HUDEP-2 (cell line): Measurements from ENCODE around the gene NRP1.

Experiments
- DNase-seq, 76 experiments: peaks; one replicate each; lab custom pipeline; 2025; ENCODE audit not compliant: unreplicated experiment in 76 of 76; lab: John Stamatoyannopoulos, UW

The NRP1 gene

DNA sequence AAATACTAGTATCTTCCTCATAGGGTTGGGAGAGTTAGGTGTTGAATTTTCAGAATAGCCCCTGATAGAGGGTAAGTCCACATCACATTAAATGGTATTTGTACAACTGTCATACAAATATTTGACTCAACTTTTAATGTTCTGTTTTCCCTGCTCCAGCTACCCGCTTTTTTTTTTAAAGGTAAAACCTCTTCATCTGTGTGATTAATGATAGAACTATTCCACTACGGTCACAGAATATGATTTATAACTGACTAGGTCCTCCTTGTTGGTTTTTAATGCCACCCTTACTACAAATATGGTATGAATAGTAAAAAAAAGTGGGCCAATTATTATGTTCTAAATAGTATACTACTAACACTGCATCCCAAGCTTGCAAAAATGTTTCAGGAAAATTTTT is 15.6 kb upstream of the NRP1 start:
- DNase-seq: no peak

DNA sequence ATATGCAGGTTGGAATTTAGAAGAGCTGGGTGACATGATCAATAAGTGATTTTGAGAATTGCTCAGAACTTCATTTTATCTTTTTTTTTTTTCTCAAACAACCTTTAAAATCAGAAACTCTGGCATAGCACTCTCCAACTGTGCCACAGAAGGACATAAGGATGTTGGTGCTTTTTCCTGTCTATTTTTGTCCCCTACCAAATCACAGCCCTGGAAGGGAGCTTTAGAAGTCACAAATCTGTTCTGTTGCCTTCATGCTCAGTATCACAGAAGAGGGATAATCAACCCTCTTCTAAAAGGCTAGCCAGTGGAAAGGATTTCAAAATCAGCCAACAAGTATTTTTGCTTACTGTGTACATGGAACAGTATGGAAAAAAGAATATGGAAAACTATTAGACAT is 14.8 kb upstream of the NRP1 start:
- no peak for DNase-seq

DNA sequence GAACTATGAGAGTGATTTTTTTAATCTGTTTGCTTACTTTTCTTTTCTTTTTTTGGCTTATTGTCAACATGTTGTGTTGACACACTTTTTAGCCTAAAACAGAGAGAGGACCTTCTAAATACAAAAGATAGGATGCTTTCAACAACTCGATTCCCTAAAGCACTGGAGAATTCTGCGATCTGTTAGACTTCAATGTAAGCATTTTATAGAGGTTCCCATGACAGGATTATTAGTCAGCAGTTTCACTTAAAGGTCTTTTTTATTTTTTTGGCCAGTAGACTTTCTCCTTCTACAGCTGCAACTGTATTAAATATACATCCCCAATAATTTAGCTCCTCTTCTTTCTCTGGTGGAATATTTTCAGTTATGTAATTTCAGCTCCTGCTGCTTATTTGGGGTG is 12.7 kb upstream of the NRP1 start:
- DNase-seq: no peak

DNA sequence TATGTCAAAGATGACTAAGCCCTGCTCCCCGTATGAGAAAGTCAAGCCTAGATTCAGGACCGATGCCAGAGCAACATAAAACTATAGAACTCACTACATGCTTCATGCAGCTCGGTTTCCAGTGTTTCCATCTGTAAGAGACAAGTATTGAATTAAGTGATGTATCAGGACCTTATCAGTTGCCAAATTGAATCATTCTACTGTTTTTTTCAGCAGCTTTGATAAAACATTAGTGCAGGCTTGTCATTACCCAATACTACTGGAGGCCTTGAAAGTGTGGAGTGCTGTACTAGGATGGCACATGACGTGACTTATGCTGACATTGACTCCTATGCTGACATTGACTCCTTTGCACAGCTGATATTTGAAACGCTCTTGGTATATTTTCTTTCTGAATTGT is 10.8 kb upstream of the NRP1 start:
- no peak for DNase-seq

DNA sequence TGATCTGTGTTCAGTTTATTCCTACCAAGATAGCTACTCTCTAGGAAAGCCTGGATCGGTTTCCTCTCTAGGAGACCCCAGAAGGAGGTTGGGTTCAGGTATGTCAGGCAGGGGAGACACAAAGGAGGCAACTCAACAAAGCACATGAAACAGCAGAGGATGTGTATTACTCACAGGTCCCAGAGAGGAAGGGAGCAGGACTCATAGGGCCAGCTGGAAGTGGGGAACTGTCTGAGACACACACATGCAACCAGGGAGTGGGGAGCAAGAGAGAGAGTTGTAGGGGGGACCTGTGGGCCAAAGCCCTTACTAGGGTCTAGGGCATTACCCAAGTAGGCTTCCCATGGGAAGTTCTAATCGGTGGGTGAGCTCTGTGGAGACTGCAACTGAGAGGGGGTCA is 10.2 kb upstream of the NRP1 start:
- no peak for DNase-seq

DNA sequence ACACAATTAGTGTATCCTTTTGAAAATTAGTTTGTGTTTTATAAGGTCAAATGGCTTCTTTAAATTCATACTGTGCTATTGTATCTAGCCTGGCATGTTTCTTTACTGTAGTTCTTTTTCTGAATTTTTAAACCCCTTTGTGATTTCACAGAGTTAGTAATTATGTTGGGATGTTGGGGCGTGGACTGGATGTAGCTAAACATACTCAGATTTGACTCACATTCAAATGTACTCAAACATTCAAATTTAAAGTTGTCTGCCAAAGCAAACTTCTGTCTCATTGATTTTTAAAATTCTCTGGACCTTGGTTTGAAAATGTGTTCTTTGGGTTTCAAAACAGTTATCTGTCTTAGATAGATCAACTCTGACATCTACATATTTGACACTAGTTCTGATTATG is 7.2 kb upstream of the NRP1 start:
- no peak for DNase-seq

DNA sequence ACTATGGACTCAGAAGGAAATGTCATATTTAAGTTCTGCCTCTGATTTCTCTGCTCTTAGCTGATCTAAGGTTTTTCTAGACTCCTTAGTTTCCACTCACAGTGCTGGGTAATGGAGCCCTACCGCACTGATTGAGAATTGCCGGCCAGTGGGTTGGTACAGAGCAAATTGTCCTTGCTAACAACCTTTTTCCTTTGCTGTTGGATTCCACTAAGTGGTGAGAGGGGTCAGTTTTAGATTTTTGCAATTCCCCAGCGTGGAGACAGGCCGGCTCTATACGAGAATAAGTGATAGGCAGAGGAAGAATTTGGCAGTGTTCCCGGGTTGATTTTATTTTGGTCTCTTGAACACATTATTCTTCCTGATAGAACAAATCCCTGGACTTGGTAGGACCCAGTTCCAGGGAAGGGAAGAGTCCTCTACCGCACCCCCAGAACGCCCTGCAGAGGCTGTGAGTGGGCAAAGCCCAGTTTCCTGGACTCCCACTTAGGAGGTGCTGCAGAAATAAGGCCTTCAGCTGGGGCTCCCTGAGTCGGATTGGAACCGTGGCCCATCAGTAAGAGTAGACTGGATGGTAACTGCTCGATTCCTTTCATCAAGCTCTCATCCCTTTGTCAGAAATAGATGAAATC is 3.0 kb upstream of the NRP1 start:
- DNase-seq: no peak

DNA sequence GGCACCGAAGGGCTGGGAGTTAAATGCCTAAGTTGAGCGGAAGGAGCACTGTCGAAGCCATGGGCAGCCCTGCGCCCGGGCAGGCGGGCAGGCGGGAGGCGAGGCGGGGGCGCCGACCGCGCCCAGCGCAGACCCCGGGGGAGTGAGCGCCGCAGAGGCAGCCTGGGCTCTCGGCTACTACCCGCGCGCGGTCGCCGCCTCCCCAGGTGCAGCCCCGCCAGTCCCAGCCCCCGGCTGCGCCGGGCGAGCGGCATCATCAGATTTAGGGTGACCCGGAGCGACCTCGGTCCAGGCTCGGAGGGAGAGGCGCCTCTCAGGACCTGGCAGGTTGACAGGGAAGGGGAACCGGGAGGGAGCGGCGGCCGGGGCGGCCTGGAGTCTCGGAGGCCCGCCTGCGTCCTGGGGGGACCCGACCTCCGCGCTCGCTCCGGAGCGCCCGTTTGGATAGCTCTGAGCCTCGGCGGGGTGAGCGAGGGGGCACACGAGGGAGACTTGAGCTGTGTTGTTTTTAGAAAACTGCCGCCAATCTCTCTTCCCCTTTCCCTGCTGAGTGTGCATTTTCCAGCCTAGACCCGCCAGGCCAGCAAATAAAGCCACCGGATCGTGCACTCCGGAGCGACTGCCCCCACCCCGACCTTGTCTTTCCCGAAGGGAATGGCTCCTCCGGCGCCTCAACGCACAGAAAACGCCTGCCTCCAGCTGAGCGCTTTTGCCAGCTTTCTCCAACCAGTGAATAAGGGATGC is 2.3 kb upstream of the NRP1 start:
- no peak for DNase-seq

DNA sequence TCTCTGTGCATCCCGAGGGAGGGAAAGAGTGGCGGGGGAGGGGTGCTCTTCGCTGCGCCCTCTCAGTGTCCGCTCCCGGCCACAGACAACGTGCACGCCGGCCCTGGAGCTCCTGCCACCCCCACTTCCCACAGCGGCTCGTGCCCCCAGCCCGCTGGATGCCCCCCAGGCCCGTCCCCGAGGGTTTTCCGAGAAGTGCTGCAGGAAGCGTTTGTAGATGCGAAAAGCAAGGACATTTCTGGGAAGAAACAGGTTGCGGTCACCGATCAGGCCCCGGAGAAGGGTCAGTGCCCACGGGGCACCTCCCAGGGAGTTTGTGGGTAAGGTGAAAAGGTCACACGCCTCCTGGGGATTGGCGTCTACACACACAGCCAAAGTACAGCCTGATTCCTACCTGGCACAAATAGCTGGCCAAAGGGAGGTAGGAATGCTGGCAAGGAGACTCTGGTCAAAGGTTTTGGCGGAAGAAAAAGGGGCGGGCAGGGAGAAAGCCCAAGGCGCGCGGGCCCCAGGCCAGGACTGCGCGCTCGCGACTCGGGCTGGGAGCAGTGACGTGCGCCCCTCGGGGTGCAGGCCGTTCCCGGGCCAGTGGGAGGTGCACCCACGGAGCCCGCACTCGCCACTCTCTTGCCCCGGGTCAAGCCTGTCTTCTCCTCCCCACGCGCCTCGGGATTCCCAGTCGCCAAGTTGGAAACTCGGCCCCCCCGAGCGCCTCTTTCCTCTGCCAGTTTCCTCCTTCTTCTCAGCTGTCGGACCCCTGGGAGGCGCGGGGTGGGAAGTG is 1.5 kb upstream of the NRP1 start:
- no peak for DNase-seq

DNA sequence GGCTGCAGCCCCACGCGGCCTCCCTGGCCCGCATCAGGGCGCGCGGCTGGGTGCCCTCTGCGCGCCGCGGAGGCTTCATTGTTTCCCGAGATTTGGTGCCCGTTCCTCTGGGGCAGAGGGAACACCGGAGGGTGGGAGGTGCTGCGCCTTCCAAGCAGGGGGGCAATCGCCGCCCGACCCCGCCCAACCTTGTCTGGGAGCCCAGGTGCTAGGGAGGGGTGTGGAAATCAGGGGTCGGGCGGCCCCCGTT is 1.0 kb upstream of the NRP1 start:
- no peak for DNase-seq

DNA sequence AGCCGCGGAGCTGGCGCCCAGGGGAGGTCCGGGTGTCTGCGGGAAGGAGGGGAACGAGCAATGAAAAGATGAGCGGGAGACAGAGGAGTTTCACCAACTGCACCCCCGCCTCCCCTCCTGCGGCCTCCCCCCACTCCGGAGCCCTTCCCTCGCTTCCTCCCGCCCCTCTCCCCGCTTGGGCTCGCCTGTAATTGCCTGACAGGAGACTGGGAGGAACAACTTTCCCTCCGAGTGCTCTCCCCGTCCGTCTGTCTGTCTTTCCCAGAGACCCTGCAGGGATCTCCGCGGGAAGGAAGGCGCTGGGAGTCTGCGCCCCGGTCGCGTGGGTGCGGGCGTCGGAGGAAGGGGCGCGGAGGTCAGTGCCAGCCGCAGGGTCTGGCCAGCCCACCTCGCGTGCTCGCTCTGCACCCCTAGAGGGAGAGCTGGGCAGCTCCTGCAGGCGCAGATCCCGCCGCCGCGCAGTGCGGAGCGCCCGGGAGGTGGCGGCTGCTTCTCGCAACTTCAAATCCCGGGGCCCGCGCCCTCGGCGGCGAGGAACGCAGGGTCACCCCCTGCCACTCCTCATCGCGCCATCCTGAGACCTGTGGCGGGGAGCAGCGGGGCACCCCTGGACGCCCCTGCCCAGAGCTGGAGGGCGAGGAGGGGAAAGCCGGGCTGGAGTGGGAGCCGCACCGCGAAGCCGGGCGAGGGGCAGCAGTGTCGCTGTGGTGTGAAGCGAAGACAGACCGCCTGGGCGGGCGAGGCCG is 511 bp upstream of the NRP1 start:
- DNase-seq: no peak

DNA sequence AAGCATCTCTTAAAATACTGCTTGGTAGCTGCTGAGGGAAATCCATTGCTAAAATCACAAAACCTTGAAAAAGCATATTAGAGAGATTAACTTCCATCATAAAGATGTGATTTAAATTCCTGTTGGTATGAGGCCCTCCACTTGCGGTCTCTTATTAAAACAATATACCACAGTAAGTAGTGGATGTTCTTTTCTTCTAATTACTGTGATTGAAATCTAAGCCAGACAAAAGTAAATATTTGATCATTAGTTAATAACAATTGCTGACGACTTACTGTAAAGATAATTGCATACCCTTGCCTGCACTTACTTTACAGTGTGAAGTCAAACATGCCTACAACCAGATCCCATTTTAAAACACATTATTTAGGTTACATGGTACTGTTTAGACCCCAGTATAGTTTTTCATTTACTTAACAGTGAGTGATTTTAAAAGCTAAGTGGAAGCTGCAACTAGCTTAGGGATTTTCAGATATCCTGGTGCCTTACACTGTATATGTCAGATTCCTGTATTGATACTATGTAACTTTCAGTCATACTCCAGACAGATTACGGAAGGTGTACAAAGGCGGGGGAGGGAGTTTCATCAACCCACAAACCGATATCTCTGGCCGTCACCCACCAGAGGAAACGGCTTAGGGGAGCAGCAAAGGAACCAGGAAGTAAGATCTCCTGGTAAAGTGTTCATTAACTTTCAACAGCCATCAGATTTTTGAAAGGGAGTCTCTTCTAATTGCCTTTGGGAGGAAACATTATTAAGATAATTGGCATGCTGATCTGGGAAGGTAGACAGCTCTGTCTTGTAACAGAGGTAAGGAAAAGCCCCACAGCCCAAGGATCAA is 986 bp downstream of the NRP1 start:
- peak in 1 of 76 experiments; percentile 5 for DNase-seq

DNA sequence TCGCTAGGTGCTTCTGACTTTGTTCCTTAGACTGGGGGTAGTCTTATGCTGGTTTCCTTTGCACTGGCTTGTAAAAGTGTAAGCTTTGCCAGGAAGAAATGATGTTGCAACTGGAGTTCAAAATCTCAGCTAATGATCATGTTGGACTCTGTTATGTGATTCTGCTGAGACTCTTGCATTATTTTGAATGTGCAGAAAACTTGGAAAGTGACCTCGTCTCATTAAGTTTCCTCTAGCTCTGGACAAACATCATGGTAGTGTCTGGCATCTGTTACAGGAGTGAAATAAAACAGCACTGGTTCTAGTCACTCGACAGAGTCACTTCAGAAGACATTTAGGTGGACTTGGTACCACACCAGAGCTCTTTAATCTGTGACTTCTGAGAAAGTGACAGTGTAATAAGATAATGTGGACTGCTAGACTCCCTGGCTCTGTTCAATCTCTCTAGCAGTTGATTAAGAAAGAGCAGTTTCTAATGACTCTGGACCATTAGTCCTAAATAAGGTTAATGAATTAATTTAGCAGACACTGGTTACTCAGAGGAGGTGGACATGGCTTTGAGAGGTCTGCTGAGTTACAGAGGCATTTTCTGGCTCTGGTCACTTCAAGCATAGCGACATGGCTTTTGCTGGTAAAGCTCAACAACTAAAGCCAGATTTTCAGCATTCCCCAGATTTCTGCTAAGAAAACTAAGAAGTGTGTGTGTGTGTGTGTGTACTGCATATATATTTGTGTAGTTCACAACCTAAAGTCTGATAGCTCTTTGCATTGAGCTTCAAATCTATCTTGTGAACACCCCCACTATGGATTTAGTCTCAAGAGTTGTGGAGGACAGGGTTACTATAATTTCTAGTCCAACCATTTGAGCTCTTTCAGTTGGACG is 2.0 kb downstream of the NRP1 start:
- no peak for DNase-seq

DNA sequence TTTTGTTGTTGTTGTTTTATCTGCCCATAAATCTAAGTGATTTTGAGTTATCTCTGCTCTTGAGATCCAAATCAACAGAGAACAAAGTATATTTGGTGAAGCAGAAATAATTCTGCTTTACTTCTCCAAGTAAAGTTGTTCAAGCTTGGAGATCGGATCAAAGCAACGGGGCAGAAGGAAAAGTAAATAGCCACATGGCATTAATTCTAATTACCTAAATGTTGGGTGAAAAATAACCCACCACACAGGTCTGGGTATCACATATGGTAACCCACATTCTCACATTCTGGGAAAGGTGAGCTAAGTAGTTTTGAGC is 3.1 kb downstream of the NRP1 start:
- DNase-seq: no peak

DNA sequence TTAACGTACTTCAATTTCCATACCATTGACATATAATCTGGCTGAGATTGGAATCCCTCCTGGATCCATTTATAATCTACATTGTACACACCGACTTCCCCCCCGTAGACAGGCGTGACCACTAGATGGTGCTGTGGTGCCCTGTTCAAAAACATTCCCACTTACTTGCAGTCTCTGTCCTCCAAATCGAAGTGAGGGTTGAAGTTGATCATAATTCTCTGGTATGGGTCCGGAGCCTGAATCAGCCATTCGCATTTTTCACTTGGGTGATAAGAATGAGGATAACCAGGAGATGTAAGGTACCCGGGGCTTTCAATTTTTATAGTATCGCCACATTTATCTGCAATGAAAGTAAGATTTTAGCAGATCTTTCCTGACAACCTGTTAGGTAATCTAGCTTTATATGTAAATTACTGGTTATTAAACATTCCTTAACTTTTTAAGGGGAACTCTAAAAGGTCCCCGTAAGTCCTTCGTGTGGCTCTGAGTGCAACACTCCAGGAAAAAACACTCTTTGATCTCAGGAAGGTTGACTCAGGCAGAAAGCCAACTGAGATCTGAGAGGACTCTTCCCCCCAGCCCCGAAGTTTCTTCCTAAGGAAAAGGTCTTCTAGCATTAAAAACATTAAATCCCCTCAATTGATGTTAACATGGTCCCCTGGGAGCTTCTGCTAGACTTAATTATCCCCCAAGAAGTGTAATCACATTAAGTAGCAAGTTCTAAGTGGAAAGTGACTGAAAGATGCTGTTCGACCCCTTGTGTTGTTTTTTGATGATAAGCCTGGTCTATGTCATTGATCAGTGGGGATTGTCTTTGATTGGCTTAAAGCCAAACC is 3.7 kb downstream of the NRP1 start:
- DNase-seq: peak in 55 of 76 experiments; percentile 1 to 66 (median 28)

DNA sequence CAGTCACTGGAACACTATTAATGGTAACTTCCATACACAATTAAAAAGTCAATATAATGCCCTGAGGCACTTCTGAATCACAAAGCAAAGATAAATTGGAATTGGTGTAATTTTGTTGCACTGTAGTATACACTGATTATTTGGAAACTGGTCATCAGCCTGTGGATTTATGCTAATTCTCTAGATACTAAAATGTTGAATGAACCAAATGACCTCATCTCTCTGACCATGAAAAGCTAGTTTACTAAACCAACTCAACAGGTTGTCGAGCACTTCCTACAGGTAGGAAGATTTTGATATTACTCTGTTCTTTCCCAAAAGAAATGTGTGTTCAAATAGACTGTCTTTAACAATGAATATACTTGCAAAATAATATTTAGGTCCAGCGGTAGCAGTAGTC is 5.3 kb downstream of the NRP1 start:
- no peak for DNase-seq

DNA sequence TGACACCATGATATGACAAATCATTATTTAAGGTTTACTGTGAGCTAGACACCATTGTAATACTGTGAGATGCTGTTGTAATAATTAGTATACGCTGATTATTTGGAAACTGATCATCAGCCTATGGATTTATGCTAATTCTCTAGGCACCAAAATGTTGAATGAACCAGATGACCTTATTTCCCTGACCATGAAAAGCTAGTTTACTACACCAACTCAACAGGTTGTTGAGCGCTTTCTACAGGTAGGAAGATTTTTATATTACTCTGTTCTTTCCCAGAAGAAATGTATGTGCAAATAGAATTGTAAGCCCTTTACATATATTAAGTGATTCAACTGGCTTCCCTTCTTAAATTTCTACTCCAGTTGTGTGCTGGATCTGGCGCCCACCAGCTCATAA is 6.2 kb downstream of the NRP1 start:
- no peak for DNase-seq

DNA sequence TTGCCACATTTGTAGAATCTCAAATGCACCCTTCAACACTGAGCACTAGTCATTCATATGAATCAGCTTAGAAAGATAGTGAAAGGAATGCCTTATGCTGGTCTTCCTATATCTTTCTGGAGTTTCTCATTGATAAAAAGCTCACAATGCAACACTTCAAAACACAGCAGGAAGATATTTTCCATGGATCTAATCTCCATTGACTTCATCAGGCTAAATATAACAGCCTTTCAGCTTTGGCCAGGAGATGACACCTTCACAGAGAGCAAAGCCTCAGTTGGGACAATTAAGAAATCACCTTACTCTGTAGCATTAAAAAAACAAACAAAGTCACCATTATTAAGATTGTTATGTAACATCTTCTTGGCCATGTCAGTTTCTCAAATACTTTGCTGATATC is 6.7 kb downstream of the NRP1 start:
- DNase-seq: no peak

DNA sequence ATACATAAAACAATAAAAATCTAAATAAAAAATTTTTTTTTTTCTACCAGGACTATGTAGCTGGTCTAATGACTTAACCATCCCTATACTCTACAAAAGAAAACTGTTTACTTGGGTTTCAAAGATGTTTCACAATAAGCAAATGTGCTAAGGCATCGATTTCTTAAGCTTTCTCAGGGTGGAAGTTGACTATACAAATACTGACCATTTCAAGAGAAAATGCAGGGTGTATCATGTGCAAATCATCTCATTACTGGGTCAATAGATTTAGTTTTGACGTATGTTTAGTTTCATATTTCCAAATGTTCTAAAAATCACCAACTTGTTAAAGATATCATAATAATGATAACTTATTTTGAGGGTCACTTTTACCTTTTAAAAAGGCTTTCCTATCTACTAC is 7.5 kb downstream of the NRP1 start:
- no peak for DNase-seq
